SK-N-SH treated with all-trans-retinoic acid at 6 μM for 48 hours (cell line): ENCODE measurements around the gene FAM13A.

ENCODE experiments used
- ATAC-seq: fragments of 200-7000 bp; cut with Tn5 transposase; 3 replicates; pipeline ENCODE4 v1.9.1; 2020; ENCODE audit warnings: mild to moderate bottlenecking, moderate library complexity
- ARNTL ChIP-seq: fragments of 450-650 bp; formaldehyde crosslinking; IDR thresholded peaks from 2 replicates; pipeline ENCODE4 v1.5.0; 2020; ENCODE audit warnings: low read depth, mild to moderate bottlenecking, moderate library complexity, borderline replicate concordance
- BACH2 ChIP-seq: fragments of 250-450 bp; sonication (Bioruptor Pico); IDR thresholded peaks from 2 replicates; pipeline ENCODE4 v1.9.0; 2021; ENCODE audit warnings: mild to moderate bottlenecking, borderline replicate concordance
- CREB5 ChIP-seq: fragments of 250-450 bp; sonication (Bioruptor Pico); IDR thresholded peaks from 2 replicates; pipeline ENCODE4 v1.5.1; 2020; ENCODE audit warnings: low read depth, mild to moderate bottlenecking, moderate library complexity
- CSDC2 ChIP-seq: fragments of 250-450 bp; sonication (Bioruptor Pico); IDR thresholded peaks from 2 replicates; pipeline ENCODE4 v1.5.0; 2020; ENCODE audit warnings: mild to moderate bottlenecking, moderate library complexity
- GLIS3 ChIP-seq: fragments of 250-450 bp; sonication (Bioruptor Pico); IDR thresholded peaks from 2 replicates; pipeline ENCODE4 v1.5.0; 2020; ENCODE audit warnings: mild to moderate bottlenecking, moderate library complexity
- ISL1 ChIP-seq: fragments of 250-450 bp; sonication (Bioruptor Pico); IDR thresholded peaks from 2 replicates; pipeline ENCODE4 v2.1.2; 2022; ENCODE audit warnings: mild to moderate bottlenecking, moderate library complexity
- OSR1 ChIP-seq: fragments of 250-450 bp; sonication (Bioruptor Pico); IDR thresholded peaks from 2 replicates; pipeline ENCODE4 v1.8.0; 2022; ENCODE audit warnings: moderate library complexity, mild to moderate bottlenecking, inconsistent platforms
- PATZ1 ChIP-seq: fragments of 250-450 bp; sonication (Bioruptor Pico); IDR thresholded peaks from 2 replicates; pipeline ENCODE4 v1.8.0; 2020; ENCODE audit warnings: mild to moderate bottlenecking, moderate library complexity, borderline replicate concordance
- PPARA ChIP-seq: fragments of 250-450 bp; sonication (Bioruptor Pico); IDR thresholded peaks from 2 replicates; pipeline ENCODE4 v1.5.0; 2020; ENCODE audit warnings: mild to moderate bottlenecking, borderline replicate concordance
- SNAI2 ChIP-seq: fragments of 250-450 bp; sonication (Bioruptor Pico); IDR thresholded peaks from 2 replicates; pipeline ENCODE4 v1.5.0; 2020; ENCODE audit warnings: mild to moderate bottlenecking, moderate library complexity
- TCF4 ChIP-seq: fragments of 250-450 bp; sonication (Bioruptor Pico); IDR thresholded peaks from 2 replicates; pipeline ENCODE4 v1.8.0; 2021; ENCODE audit warnings: mild to moderate bottlenecking, moderate library complexity, borderline replicate concordance
- TSHZ2 ChIP-seq: fragments of 250-450 bp; sonication (Bioruptor Pico); IDR thresholded peaks from 2 replicates; pipeline ENCODE4 v1.5.0; 2020; ENCODE audit warnings: mild to moderate bottlenecking, moderate library complexity
- ZFP3 ChIP-seq: fragments of 250-450 bp; sonication (Bioruptor Pico); IDR thresholded peaks from 2 replicates; pipeline ENCODE4 v1.5.0; 2020; ENCODE audit warnings: mild to moderate bottlenecking, moderate library complexity
- ZFP30 ChIP-seq: fragments of 450-650 bp; formaldehyde crosslinking; IDR thresholded peaks from 2 replicates; pipeline ENCODE4 v1.5.0; 2022; ENCODE audit warnings: mild to moderate bottlenecking, moderate library complexity
- ZNF565 ChIP-seq: fragments of 450-650 bp; formaldehyde crosslinking; conservative IDR thresholded peaks from 2 replicates; pipeline ENCODE4 v1.5.0; 2020; ENCODE audit warnings: low read depth, mild to moderate bottlenecking, moderate library complexity
- ZNF70 ChIP-seq: fragments of 450-650 bp; formaldehyde crosslinking; IDR thresholded peaks from 2 replicates; pipeline ENCODE4 v1.5.0; 2020; ENCODE audit warnings: mild to moderate bottlenecking, moderate library complexity
- TF ChIP-seq, protein P1 (sequence below): fragments of 250-450 bp; sonication (Bioruptor Pico); IDR thresholded peaks from 2 replicates; pipeline ENCODE4 v1.5.1; 2021; ENCODE audit warnings: mild to moderate bottlenecking, moderate library complexity
- TF ChIP-seq, protein P2 (sequence below): fragments of 250-450 bp; sonication (Bioruptor Pico); IDR thresholded peaks from 2 replicates; pipeline ENCODE4 v1.8.0; 2021; ENCODE audit warnings: low read depth, mild to moderate bottlenecking, moderate library complexity, borderline replicate concordance

Gene FAM13A

GRCh38 chr4:88802585-88803286 is 254.2 kb downstream of the FAM13A start (continued):
- TF ChIP-seq TSHZ2 (CRISPR knock-in tag) = no peak
- TF ChIP-seq TCF4 (CRISPR knock-in tag) = no peak
- no peak for TF ChIP-seq ISL1 (CRISPR knock-in tag)

- no peak for ATAC-seq
- no peak for TF ChIP-seq PPARA (CRISPR knock-in tag)
- no peak for TF ChIP-seq CSDC2
- TF ChIP-seq SNAI2 (CRISPR knock-in tag) = no peak
- TF ChIP-seq ISL1 (CRISPR knock-in tag) = no peak
- TF ChIP-seq ZFP3 (CRISPR knock-in tag) = no peak
Measured at GRCh38 chr4:88802138-88802537, 254.8 kb downstream of the FAM13A start.

- TF ChIP-seq, protein P1, sequence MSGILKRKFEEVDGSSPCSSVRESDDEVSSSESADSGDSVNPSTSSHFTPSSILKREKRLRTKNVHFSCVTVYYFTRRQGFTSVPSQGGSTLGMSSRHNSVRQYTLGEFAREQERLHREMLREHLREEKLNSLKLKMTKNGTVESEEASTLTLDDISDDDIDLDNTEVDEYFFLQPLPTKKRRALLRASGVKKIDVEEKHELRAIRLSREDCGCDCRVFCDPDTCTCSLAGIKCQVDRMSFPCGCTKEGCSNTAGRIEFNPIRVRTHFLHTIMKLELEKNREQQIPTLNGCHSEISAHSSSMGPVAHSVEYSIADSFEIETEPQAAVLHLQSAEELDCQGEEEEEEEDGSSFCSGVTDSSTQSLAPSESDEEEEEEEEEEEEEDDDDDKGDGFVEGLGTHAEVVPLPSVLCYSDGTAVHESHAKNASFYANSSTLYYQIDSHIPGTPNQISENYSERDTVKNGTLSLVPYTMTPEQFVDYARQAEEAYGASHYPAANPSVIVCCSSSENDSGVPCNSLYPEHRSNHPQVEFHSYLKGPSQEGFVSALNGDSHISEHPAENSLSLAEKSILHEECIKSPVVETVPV (CRISPR knock-in tag) = no peak
- TF ChIP-seq ISL1 (CRISPR knock-in tag) = no peak
- no peak for ATAC-seq
Measured at GRCh38 chr4:88799900-88800299, 257.1 kb downstream of the FAM13A start.

GRCh38 chr4:88797725-88798124 is 259.3 kb downstream of the FAM13A start:
- ATAC-seq = no peak
- TF ChIP-seq PPARA (CRISPR knock-in tag) (no peak), PATZ1 (CRISPR knock-in tag) (no peak), ZNF565 (CRISPR knock-in tag) (no peak), BACH2 (no peak), ARNTL (CRISPR knock-in tag) (no peak)
- TF ChIP-seq, protein P2, sequence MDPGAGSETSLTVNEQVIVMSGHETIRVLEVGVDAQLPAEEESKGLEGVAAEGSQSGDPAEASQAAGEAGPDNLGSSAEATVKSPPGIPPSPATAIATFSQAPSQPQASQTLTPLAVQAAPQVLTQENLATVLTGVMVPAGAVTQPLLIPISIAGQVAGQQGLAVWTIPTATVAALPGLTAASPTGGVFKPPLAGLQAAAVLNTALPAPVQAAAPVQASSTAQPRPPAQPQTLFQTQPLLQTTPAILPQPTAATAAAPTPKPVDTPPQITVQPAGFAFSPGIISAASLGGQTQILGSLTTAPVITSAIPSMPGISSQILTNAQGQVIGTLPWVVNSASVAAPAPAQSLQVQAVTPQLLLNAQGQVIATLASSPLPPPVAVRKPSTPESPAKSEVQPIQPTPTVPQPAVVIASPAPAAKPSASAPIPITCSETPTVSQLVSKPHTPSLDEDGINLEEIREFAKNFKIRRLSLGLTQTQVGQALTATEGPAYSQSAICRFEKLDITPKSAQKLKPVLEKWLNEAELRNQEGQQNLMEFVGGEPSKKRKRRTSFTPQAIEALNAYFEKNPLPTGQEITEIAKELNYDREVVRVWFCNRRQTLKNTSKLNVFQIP (CRISPR knock-in tag) = no peak
- TF ChIP-seq, protein P1 (CRISPR knock-in tag) = no peak
- TF ChIP-seq, all 23 proteins: peak for 0

DNA sequence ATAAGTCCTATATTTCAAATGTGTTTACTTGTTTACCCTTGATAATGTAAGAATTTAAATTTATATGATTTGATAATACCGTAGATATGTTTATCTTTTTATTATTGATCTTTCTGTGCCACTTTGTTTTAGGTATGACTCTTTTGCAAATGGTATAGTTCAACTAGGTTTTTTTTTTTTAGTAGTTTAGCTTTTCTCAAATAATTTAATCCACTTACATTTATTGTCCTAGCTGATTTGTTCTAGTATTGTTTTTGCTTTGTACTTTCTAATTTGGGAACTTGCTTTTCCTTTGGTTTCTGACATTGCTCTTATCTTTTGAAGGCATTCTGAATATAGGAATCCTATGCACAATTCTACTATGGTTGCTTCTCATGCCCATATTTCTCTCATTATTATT is 260.4 kb downstream of the FAM13A start:
- no peak for ATAC-seq
- TF ChIP-seq, protein P1 (CRISPR knock-in tag) = no peak
- TF ChIP-seq GLIS3 (CRISPR knock-in tag) (no peak), OSR1 (CRISPR knock-in tag) (no peak), ZFP30 (no peak), ZFP3 (CRISPR knock-in tag) (no peak), CREB5 (CRISPR knock-in tag) (no peak), ZNF70 (CRISPR knock-in tag) (no peak), CSDC2 (no peak), TCF4 (CRISPR knock-in tag) (no peak), PATZ1 (CRISPR knock-in tag) (no peak)
